HG03521 (cell line): ENCODE data around the gene TELO2.
"Not testable (repeated sequence)": the region's sequence is repeated elsewhere in the genome, so short reads cannot be mapped to it uniquely, and the experiment has no call there.

Experiments
- ATAC-seq: cut with Tn5 transposase; IDR thresholded peaks from one replicate; pipeline ENCODE4 v1.9.1; 2021; ENCODE audit warnings: mild to moderate bottlenecking, moderate library complexity; ENCODE audit not compliant: unreplicated experiment

The TELO2 gene

GRCh38 chr16:1474796-1475551, 18.2 kb upstream of the TELO2 start, which contains the start of gene CLCN7:
TSS of gene CLCN7 (minus strand) at chr16:1475028. CDS start at chr16:1474974, 54 bp downstream.
- ATAC-seq, result peak; percentile 85

GRCh38 chr16:1475552-1476114, 17.5 kb upstream of the TELO2 start:
- ATAC-seq, result peak; percentile 9

- no peak for ATAC-seq
Measured at GRCh38 chr16:1477033-1477432, 16.1 kb upstream of the TELO2 start.

GRCh38 chr16:1478937-1479336, 14.2 kb upstream of the TELO2 start:
- not testable (repeated sequence) for ATAC-seq

GRCh38 chr16:1481906-1482835, 11.0 kb upstream of the TELO2 start:
- no peak for ATAC-seq

- ATAC-seq, result no peak
Measured at GRCh38 chr16:1485847-1486496, 7.2 kb upstream of the TELO2 start.

- ATAC-seq, result no peak
Measured at GRCh38 chr16:1486551-1487390, 6.4 kb upstream of the TELO2 start.

- ATAC-seq, result no peak
Measured at GRCh38 chr16:1487395-1488053, 5.6 kb upstream of the TELO2 start.

GRCh38 chr16:1488054-1488601, 5.0 kb upstream of the TELO2 start:
- ATAC-seq, result no peak

- no peak for ATAC-seq
Measured at GRCh38 chr16:1488619-1489018, 4.5 kb upstream of the TELO2 start, which contains the start of gene PTX4. TSS of gene PTX4 (minus strand) at chr16:1488944. CDS start at chr16:1488909, 35 bp downstream.

- ATAC-seq, result no peak
Measured at GRCh38 chr16:1489077-1489476, 4.1 kb upstream of the TELO2 start.

GRCh38 chr16:1491327-1491726, 1.8 kb upstream of the TELO2 start:
- no peak for ATAC-seq

- ATAC-seq, result no peak
Measured at GRCh38 chr16:1492082-1492922, 858 bp upstream of the TELO2 start.

GRCh38 chr16:1493746-1494094, 560 bp downstream of the TELO2 start:
- peak; percentile 6 for ATAC-seq

- no peak for ATAC-seq
Measured at GRCh38 chr16:1494129-1494640, 1.0 kb downstream of the TELO2 start.

GRCh38 chr16:1494711-1495110, 1.6 kb downstream of the TELO2 start:
- ATAC-seq, result no peak

- no peak for ATAC-seq
Measured at GRCh38 chr16:1495211-1495888, 2.2 kb downstream of the TELO2 start.

GRCh38 chr16:1495889-1496262, 2.7 kb downstream of the TELO2 start:
- no peak for ATAC-seq
